B cell (primary cell): ENCODE results near the gene SLC39A11. TPM values are rescaled to one million over a fixed set of nuclear protein-coding genes. Genes with fewer than 3 reads are reported as not detected.

Experiments
- ATAC-seq: fragments of 200-7000 bp; cut with Tn5 transposase; one replicate; pipeline ENCODE4 v1.10.0; 2021; ENCODE audit warnings: low read depth, mild to moderate bottlenecking, moderate number of reproducible peaks, moderate library complexity
- CTCF ChIA-PET: fragments of 350-600 bp; sonication (Branson Sonifier 250); formaldehyde crosslinking; loops from one replicate; lab custom pipeline; 2021; ENCODE audit warnings: antibody characterized with exemption, inconsistent platforms; lab: Charles Lee
- POLR2A ChIA-PET: fragments of 350-600 bp; sonication (Branson Sonifier 250); formaldehyde crosslinking; loops from one replicate; lab custom pipeline; 2021; ENCODE audit warnings: antibody characterized with exemption; lab: Charles Lee
- DNase-seq: peaks from one replicate; pipeline ENCODE4 v3.0.0; 2013
- H2AFZ ChIP-seq: 2 replicates; pipeline ENCODE4 v1.6.1; 2012; ENCODE audit warnings: mild to moderate bottlenecking, low read depth, low read length; ENCODE audit not compliant: insufficient read depth, poor library complexity, severe bottlenecking
- H3K27ac ChIP-seq, 2 donors: 1 replicate in 1 of 2; 2 replicates in 1 of 2; pipeline ENCODE4 v1.5.1; 2012 to 2013; ENCODE audit warnings: low read length in 2 of 2, mild to moderate bottlenecking in 2 of 2, moderate library complexity in 1 of 2
- H3K27me3 ChIP-seq, 4 experiments: fragments of 200-600 bp in 1 of 4; sonication (generic) in 1 of 4; replicated peaks in 1 of 4; 1 replicate in 2 of 4; 2 replicates in 2 of 4; pipeline versions ENCODE4 v1.6.1 to v1.7.0; 2013 to 2016; ENCODE audit warnings: low read length in 3 of 4, mild to moderate bottlenecking in 2 of 4, mixed read lengths in 1 of 4, moderate library complexity in 1 of 4; ENCODE audit not compliant: insufficient read depth in 4 of 4, control insufficient read depth in 3 of 4; ENCODE audit errors: control extremely low read depth in 1 of 4
- H3K36me3 ChIP-seq, 2 experiments: replicated peaks in 1 of 2; 1 replicate in 1 of 2; 2 replicates in 1 of 2; pipeline versions ENCODE4 v1.6.1 to v1.7.1; 2013; ENCODE audit warnings: low read length in 1 of 2; ENCODE audit not compliant: insufficient read depth in 2 of 2, control insufficient read depth in 1 of 2; ENCODE audit errors: control extremely low read depth in 1 of 2, extremely low read depth in 1 of 2
- H3K4me1 ChIP-seq, 2 donors: fragments of 200-600 bp in 1 of 2; sonication (generic) in 1 of 2; 1 replicate in 1 of 2; 2 replicates in 1 of 2; pipeline versions ENCODE4 v1.5.1 to v1.6.1; 2013 to 2017; ENCODE audit warnings: low read length in 2 of 2; ENCODE audit not compliant: control insufficient read depth in 2 of 2, insufficient read depth in 2 of 2
- H3K4me2 ChIP-seq: replicated peaks from 2 replicates; pipeline ENCODE3; 2012; ENCODE audit warnings: mild to moderate bottlenecking, low read depth, low read length; ENCODE audit not compliant: poor library complexity, severe bottlenecking
- H3K4me3 ChIP-seq, 5 experiments: fragments of 200-600 bp in 1 of 5; sonication (generic) in 1 of 5; 1 replicate in 3 of 5; 2 replicates in 2 of 5; pipeline versions ENCODE4 v1.5.1 to v1.7.0; 2011 to 2016; ENCODE audit warnings: low read length in 4 of 5, mild to moderate bottlenecking in 4 of 5, low read depth in 2 of 5, control low read depth in 1 of 5, moderate library complexity in 1 of 5; ENCODE audit not compliant: insufficient read depth in 1 of 5; ENCODE audit errors: control extremely low read depth in 1 of 5, extremely low read depth in 1 of 5
- H3K79me2 ChIP-seq: fragments of 200-600 bp; sonication (generic); one replicate; pipeline ENCODE4 v1.6.0; 2016; ENCODE audit warnings: low read length; ENCODE audit not compliant: control insufficient read depth, insufficient read depth
- H3K9ac ChIP-seq: fragments of 200-600 bp; sonication (generic); 2 replicates; pipeline ENCODE4 v1.6.1; 2017; ENCODE audit warnings: mild to moderate bottlenecking, low read length, moderate library complexity
- H3K9me3 ChIP-seq, 3 donors: one replicate each; pipeline versions ENCODE4 v1.6.1 to v1.7.1; 2013; ENCODE audit warnings: low read length in 2 of 3; ENCODE audit not compliant: control insufficient read depth in 2 of 3, insufficient read depth in 1 of 3; ENCODE audit errors: control extremely low read depth in 1 of 3
- H4K20me1 ChIP-seq: 2 replicates; pipeline ENCODE4 v1.6.0; 2012; ENCODE audit warnings: mild to moderate bottlenecking, low read length; ENCODE audit not compliant: insufficient read depth, control insufficient read depth, poor library complexity, severe bottlenecking
- H3K27ac Mint-ChIP-seq: one replicate; pipeline ENCODE4 v1.8.0; 2021; ENCODE audit warnings: mixed read lengths
- H3K27me3 Mint-ChIP-seq: one replicate; pipeline ENCODE4 v1.8.0; 2021; ENCODE audit warnings: mixed read lengths
- H3K4me1 Mint-ChIP-seq: one replicate; pipeline ENCODE4 v1.8.0; 2021; ENCODE audit warnings: mixed read lengths
- H3K4me3 Mint-ChIP-seq: one replicate; pipeline ENCODE4 v1.8.0; 2021; ENCODE audit warnings: mixed read lengths
- H3K9me3 Mint-ChIP-seq: one replicate; pipeline ENCODE4 v1.8.0; 2022; ENCODE audit warnings: mixed read lengths; ENCODE audit not compliant: insufficient read depth
- CTCF ChIP-seq: fragments of 200-600 bp; IDR thresholded peaks from one replicate; pipeline ENCODE4 v1.8.0; 2022; ENCODE audit warnings: antibody characterized with exemption, mild to moderate bottlenecking
- EZH2 ChIP-seq: IDR thresholded peaks from 2 replicates; pipeline ENCODE4 v1.6.1; 2012; ENCODE audit warnings: borderline replicate concordance, low read depth, mild to moderate bottlenecking, moderate library complexity, low read length; ENCODE audit not compliant: insufficient read depth, poor library complexity, severe bottlenecking
- WGBS: methylation state at CpG from one replicate; pipeline ENCODE4 v1.1.5; 2013; ENCODE audit warnings: missing lambda C conversion rate; ENCODE audit not compliant: insufficient coverage; 5-methylcytosine and 5-hydroxymethylcytosine counted together
- intact Hi-C: fragments of 100-400 bp; cut with micrococcal nuclease; formaldehyde crosslinking; loops from one replicate; pipeline ENCODE4 v1.10.0; 2022
- polyA plus RNA-seq: library from polyadenylated mRNA; depleted of rRNA; stranded (reverse); fragments of >200 nt; gene quantifications from 2 replicates; pipeline ENCODE4 v1.2.3, GENCODE V29; 2012
- total RNA-seq, 2 donors: library from RNA; stranded (reverse); fragments of 120-200 nt in 1 of 2; gene quantifications; 1 replicate in 1 of 2; 2 replicates in 1 of 2; pipeline versions ENCODE4 v1.2.3 to v1.2.4, GENCODE V29; 2013 to 2022

Gene SLC39A11
- total and polyA plus RNA-seq, 2 donors (not counting 1 experiment from before 2014, with no cell fraction given): 6.9 to 39.6 TPM

- H2AFZ ChIP-seq: no peak overlapping the region
- no peak overlapping the region for H3K4me2 ChIP-seq
- no peaks in the 10 kb centered on the region for H3K4me1 ChIP-seq
- H3K27me3 ChIP-seq: no peaks in the 10 kb centered on the region
- ChIA-PET POLR2A (no interaction called here), CTCF (no interaction called here)
- TF ChIP-seq EZH2 (no peak), CTCF (no peak)
- peaks cover 2 to 12% of the 10 kb centered on the region in 2 experiments for H3K36me3 ChIP-seq
- no peaks in the 10 kb centered on the region for H3K27me3 Mint-ChIP-seq
- H3K27ac Mint-ChIP-seq: no peak overlapping the region
- no peaks in the 10 kb centered on the region for H3K9me3 Mint-ChIP-seq
- no peak overlapping the region for H3K27ac ChIP-seq
- no peaks in the 10 kb centered on the region for H3K9me3 ChIP-seq
- no peaks in the 10 kb centered on the region for H3K4me1 Mint-ChIP-seq
- H3K4me3 ChIP-seq: no peak overlapping the region
- H3K79me2 ChIP-seq: no peaks in the 10 kb centered on the region
- intact Hi-C loops: no loop called here
- WGBS: 97% methylated on average over 5 of the region's 5 CpGs
- no peak overlapping the region for H3K9ac ChIP-seq
- ATAC-seq (no peak), DNase-seq (no peak)
- H4K20me1 ChIP-seq: no peaks in the 10 kb centered on the region
- H3K4me3 Mint-ChIP-seq: no peak overlapping the region
Measured at GRCh38 chr17:72946696-72947095, 145.8 kb downstream of the SLC39A11 start.

- Histone ChIP-seq H3K4me1 (no peaks in the 10 kb centered on the region), H3K36me3 (peaks cover 2 to 12% of the 10 kb centered on the region in 2 experiments), H4K20me1 (no peaks in the 10 kb centered on the region), H3K27me3 (no peaks in the 10 kb centered on the region), H3K4me2 (no peak overlapping the region), H3K4me3 (no peak overlapping the region), H3K9ac (no peak overlapping the region), H3K9me3 (no peaks in the 10 kb centered on the region), H2AFZ (no peak overlapping the region), H3K27ac (no peak overlapping the region), H3K79me2 (no peaks in the 10 kb centered on the region)
- DNase-seq (no peak), ATAC-seq (no peak)
- 100% methylated on average over 2 of the region's 3 CpGs for WGBS
- ChIA-PET POLR2A (no interaction called here), CTCF (no interaction called here)
- intact Hi-C loops: no loop called here
- Mint-ChIP-seq H3K4me1 (no peaks in the 10 kb centered on the region), H3K9me3 (no peaks in the 10 kb centered on the region), H3K27ac (no peak overlapping the region), H3K27me3 (no peaks in the 10 kb centered on the region), H3K4me3 (no peak overlapping the region)
- TF ChIP-seq EZH2 (no peak), CTCF (no peak)
Measured at GRCh38 chr17:72946156-72946555, 146.3 kb downstream of the SLC39A11 start.
